Measurements from ENCODE around the gene SPACA4. TPM values are rescaled to one million over a fixed set of nuclear protein-coding genes. Genes with fewer than 3 reads are reported as not detected.

SPACA4 gene
- polyA plus RNA-seq, 2 of the 4 experiments (the other 2 are of a cell fraction), result 0.08 to 0.12 TPM

GRCh38 chr19:48637948-48638830, 31.6 kb downstream of the SPACA4 start (continued):
- TF ChIP-seq FOSL2 (IDR thresholded peaks at IDR 0.05), result no peak
- no peak for TF ChIP-seq FOSL2 (CRISPR knock-in tag; IDR thresholded peaks at IDR 0.05)
- TF ChIP-seq, protein P1, sequence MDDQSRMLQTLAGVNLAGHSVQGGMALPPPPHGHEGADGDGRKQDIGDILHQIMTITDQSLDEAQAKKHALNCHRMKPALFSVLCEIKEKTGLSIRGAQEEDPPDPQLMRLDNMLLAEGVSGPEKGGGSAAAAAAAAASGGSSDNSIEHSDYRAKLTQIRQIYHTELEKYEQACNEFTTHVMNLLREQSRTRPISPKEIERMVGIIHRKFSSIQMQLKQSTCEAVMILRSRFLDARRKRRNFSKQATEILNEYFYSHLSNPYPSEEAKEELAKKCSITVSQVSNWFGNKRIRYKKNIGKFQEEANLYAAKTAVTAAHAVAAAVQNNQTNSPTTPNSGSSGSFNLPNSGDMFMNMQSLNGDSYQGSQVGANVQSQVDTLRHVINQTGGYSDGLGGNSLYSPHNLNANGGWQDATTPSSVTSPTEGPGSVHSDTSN (IDR thresholded peaks at IDR 0.05), result no peak
- TF ChIP-seq, protein P2, sequence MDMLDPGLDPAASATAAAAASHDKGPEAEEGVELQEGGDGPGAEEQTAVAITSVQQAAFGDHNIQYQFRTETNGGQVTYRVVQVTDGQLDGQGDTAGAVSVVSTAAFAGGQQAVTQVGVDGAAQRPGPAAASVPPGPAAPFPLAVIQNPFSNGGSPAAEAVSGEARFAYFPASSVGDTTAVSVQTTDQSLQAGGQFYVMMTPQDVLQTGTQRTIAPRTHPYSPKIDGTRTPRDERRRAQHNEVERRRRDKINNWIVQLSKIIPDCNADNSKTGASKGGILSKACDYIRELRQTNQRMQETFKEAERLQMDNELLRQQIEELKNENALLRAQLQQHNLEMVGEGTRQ (IDR thresholded peaks at IDR 0.05), result no peak
- 0 out of 2 replicates have a peak, but pooled peaks have one; percentile 21 for TF ChIP-seq MAZ (IDR thresholded peaks at IDR 0.05; ENCODE audit: borderline replicate concordance, low read depth, low read length)
- TF ChIP-seq, protein P3, sequence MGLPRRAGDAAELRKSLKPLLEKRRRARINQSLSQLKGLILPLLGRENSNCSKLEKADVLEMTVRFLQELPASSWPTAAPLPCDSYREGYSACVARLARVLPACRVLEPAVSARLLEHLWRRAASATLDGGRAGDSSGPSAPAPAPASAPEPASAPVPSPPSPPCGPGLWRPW (IDR thresholded peaks at IDR 0.05), result no peak

- no peak for DNase-seq (ENCODE audit: low read depth in 1 of 2, low spot score in 1 of 2)
- H3K4me2 ChIP-seq, result peak overlapping the region; percentile 100
- peaks cover 30% of the 10 kb centered on the region for H3K4me1 ChIP-seq
- ATAC-seq, result no peak
- no peak overlapping the region for H3K4me3 ChIP-seq
- H3K27ac ChIP-seq, result peak overlapping the region; percentile 89 to 92
- WGBS (ENCODE audit: missing lambda C conversion rate), result 72% methylated on average over 16 of the region's 16 CpGs
- POLR2A ChIA-PET, result no interaction called here
- no peak for FAIRE-seq
- TF ChIP-seq ZNF302 (CRISPR knock-in tag; IDR thresholded peaks at IDR 0.05) (no peak), FOSL2 (IDR thresholded peaks at IDR 0.05) (no peak), FOSL2 (CRISPR knock-in tag; IDR thresholded peaks at IDR 0.05) (0 out of 2 replicates have a peak, but pooled peaks have one; percentile 18)
- H3K9me3 ChIP-seq, result no peaks in the 10 kb centered on the region
- CTCF ChIA-PET, result interaction anchor here (1.7 kb wide), 1 partner anchor 36 kb away, joined by 4 read pairs; no protein-coding TSS in a partner anchor
Observed at GRCh38 chr19:48638831-48639381, 32.4 kb downstream of the SPACA4 start.

DNA sequence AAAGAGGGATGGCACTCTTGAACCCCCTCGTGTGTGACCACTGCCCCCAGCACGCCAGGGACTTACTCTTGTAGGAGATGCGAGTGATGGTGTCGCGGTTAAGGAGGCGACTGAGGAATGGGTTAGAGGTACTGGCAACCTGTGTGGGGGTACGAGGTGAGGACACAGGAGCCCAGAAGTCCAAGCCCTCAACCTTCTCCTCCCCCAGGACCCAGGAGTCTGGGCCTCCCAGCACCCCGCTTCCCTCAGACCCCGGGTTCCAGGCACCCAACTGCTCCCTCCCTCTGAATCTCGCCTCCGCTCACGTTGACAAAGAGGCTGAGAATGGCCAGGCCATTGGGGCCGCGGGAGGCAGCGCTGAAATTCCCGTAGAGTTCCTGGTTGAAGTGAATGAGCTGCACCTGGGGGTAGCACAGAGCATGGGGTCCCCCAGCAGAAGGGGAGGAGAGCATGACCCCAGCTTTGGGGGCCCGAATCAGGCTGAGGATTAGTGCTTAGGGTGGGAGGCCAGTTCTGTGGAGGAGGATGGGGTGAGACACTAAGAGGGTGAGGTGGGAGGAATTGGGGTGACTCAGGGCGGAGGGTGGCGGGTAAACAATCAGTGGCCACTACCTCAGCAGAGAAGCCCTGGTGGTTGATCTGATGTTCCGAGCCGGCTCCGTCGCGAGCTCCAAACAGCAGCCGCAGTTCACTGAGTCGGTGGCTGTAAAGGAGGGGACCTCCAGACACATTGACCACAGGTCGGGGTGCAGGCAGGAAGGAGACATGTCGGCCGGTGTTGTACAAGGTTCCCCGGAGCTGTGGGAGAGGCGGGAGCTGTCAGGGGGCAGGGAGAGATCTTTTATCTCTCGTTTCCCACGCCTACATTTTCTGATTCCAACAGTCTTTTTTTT, 33.2 kb downstream of the SPACA4 start:
- 80% methylated on average over 33 of the region's 33 CpGs for WGBS (ENCODE audit: missing lambda C conversion rate)
- POLR2A ChIA-PET, result interaction anchor here (0.6 kb wide), 1 partner anchor 100 kb away, joined by 3 read pairs; no protein-coding TSS in a partner anchor
- DNase-seq (ENCODE audit: low read depth in 1 of 2, low spot score in 1 of 2) (no peak), FAIRE-seq (no peak), ATAC-seq (no peak)
- H3K4me3 ChIP-seq, result no peak overlapping the region
- no peak overlapping the region for H3K27ac ChIP-seq
- H3K4me1 ChIP-seq, result peaks cover 27% of the 10 kb centered on the region
- no peaks in the 10 kb centered on the region for H3K9me3 ChIP-seq
- CTCF ChIA-PET, result interaction anchor here (0.6 to 1.7 kb wide), 7 partner anchors 17 to 196 kb away, joined by 3 to 7 read pairs (median 3); partner anchors contain the start of gene HSD17B14
- no peak for TF ChIP-seq CTCF (IDR thresholded peaks at IDR 0.05)
- no peak for TF ChIP-seq MAZ (IDR thresholded peaks at IDR 0.05; ENCODE audit: borderline replicate concordance, low read depth, low read length)
- TF ChIP-seq FOSL2 (IDR thresholded peaks at IDR 0.05), result no peak
- no peak for TF ChIP-seq FOSL2 (CRISPR knock-in tag; IDR thresholded peaks at IDR 0.05)
- TF ChIP-seq ESRRA (IDR thresholded peaks at IDR 0.05; ENCODE audit: borderline replicate concordance, low read length), result no peak
- no peak for TF ChIP-seq E2F6 (IDR thresholded peaks at IDR 0.05; ENCODE audit: borderline replicate concordance, low read depth)
- no peak for TF ChIP-seq MAFK (IDR thresholded peaks at IDR 0.05; ENCODE audit: partially characterized antibody)
- TF ChIP-seq, protein P4, sequence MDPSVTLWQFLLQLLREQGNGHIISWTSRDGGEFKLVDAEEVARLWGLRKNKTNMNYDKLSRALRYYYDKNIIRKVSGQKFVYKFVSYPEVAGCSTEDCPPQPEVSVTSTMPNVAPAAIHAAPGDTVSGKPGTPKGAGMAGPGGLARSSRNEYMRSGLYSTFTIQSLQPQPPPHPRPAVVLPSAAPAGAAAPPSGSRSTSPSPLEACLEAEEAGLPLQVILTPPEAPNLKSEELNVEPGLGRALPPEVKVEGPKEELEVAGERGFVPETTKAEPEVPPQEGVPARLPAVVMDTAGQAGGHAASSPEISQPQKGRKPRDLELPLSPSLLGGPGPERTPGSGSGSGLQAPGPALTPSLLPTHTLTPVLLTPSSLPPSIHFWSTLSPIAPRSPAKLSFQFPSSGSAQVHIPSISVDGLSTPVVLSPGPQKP (IDR thresholded peaks at IDR 0.05; ENCODE audit: low read depth, low read length), result no peak
- TF ChIP-seq, protein P2 (IDR thresholded peaks at IDR 0.05), result no peak
- no peak for TF ChIP-seq ZC3H11A (IDR thresholded peaks at IDR 0.05)
- TF ChIP-seq KDM1A (IDR thresholded peaks at IDR 0.05; ENCODE audit: low read depth), result no peak
- no peak for TF ChIP-seq ZNF302 (CRISPR knock-in tag; IDR thresholded peaks at IDR 0.05)
- TF ChIP-seq CEBPB (IDR thresholded peaks at IDR 0.05), result no peak
- TF ChIP-seq TP53 (CRISPR knock-in tag; IDR thresholded peaks at IDR 0.05), result no peak
- no peak for TF ChIP-seq PHF8 (IDR thresholded peaks at IDR 0.05; ENCODE audit: borderline replicate concordance, low read depth)
- TF ChIP-seq, protein P3 (IDR thresholded peaks at IDR 0.05), result no peak
- H3K4me2 ChIP-seq, result no peak overlapping the region

Measured in A549 (cell line).